ENCODE data around the gene PDZD7. TPM values are rescaled to one million over a fixed set of nuclear protein-coding genes. Genes with fewer than 3 reads are reported as not detected.
A peak's percentile ranks its signal among the peaks of the same experiment; 100 is the strongest.

PDZD7 gene
- total RNA-seq, 2 donors from 2014 or later, result 0.19 to 0.42 TPM

GRCh38 chr10:101042118-101042517 lies 11.2 kb upstream of the PDZD7 start:
- peaks cover 6% of the 10 kb centered on the region for H3K36me3 ChIP-seq
- intact Hi-C loops (cut with DNase I), result no loop called here
- no peak for DNase-seq
- no peaks in the 10 kb centered on the region for H3K27me3 ChIP-seq
- H3K9ac ChIP-seq (ENCODE audit: low read depth in 2 of 2, low read length in 2 of 2), result peak overlapping the region; percentile 57 to 94
- H3K4me3 ChIP-seq, result no peak overlapping the region
- H3K9me3 ChIP-seq, result no peaks in the 10 kb centered on the region
- no peaks in the 10 kb centered on the region for H3K4me1 ChIP-seq
- no peak for TF ChIP-seq CTCF (IDR thresholded peaks at IDR 0.05)
- peak overlapping the region; percentile 93 for H3K27ac ChIP-seq

- no peak overlapping the region for H3K9ac ChIP-seq (ENCODE audit: low read depth in 2 of 2, low read length in 2 of 2)
- TF ChIP-seq CTCF (IDR thresholded peaks at IDR 0.05), result peak; percentile 74
- no peak overlapping the region for H3K27ac ChIP-seq
- no peaks in the 10 kb centered on the region for H3K4me1 ChIP-seq
- H3K4me3 ChIP-seq, result no peak overlapping the region
- intact Hi-C loops (cut with DNase I), result no loop called here
- H3K9me3 ChIP-seq, result no peaks in the 10 kb centered on the region
- no peaks in the 10 kb centered on the region for H3K27me3 ChIP-seq
- DNase-seq, result peak; percentile 90
- H3K36me3 ChIP-seq, result peaks cover 6% of the 10 kb centered on the region
Measured at GRCh38 chr10:101041252-101041761, 10.4 kb upstream of the PDZD7 start.

- H3K27ac ChIP-seq, result no peak overlapping the region
- H3K36me3 ChIP-seq, result peaks cover 6% of the 10 kb centered on the region
- H3K4me1 ChIP-seq, result no peaks in the 10 kb centered on the region
- H3K9me3 ChIP-seq, result no peaks in the 10 kb centered on the region
- H3K27me3 ChIP-seq, result no peaks in the 10 kb centered on the region
- no peak for DNase-seq
- intact Hi-C loops (cut with DNase I), result no loop called here
- H3K9ac ChIP-seq (ENCODE audit: low read depth in 2 of 2, low read length in 2 of 2), result no peak overlapping the region
- no peak for TF ChIP-seq CTCF (IDR thresholded peaks at IDR 0.05)
- no peak overlapping the region for H3K4me3 ChIP-seq
Measured at GRCh38 chr10:101040851-101041250, 9.9 kb upstream of the PDZD7 start.

- Histone ChIP-seq H3K9ac (ENCODE audit: low read depth in 2 of 2, low read length in 2 of 2) (no peak overlapping the region), H3K4me1 (no peaks in the 10 kb centered on the region), H3K4me3 (no peak overlapping the region), H3K27me3 (no peaks in the 10 kb centered on the region), H3K36me3 (peaks cover 6% of the 10 kb centered on the region), H3K27ac (no peak overlapping the region), H3K9me3 (no peaks in the 10 kb centered on the region)
- no peak for DNase-seq
- intact Hi-C loops (cut with DNase I), result no loop called here
- no peak for TF ChIP-seq CTCF (IDR thresholded peaks at IDR 0.05)
Measured at GRCh38 chr10:101040061-101040460, 9.1 kb upstream of the PDZD7 start.

GRCh38 chr10:101038484-101038883 lies 7.6 kb upstream of the PDZD7 start:
- intact Hi-C loops (cut with DNase I), result no loop called here
- Histone ChIP-seq H3K9me3 (no peaks in the 10 kb centered on the region), H3K4me3 (no peak overlapping the region), H3K36me3 (peaks cover 6% of the 10 kb centered on the region), H3K9ac (ENCODE audit: low read depth in 2 of 2, low read length in 2 of 2) (no peak overlapping the region), H3K4me1 (no peaks in the 10 kb centered on the region), H3K27me3 (no peaks in the 10 kb centered on the region), H3K27ac (no peak overlapping the region)
- no peak for TF ChIP-seq CTCF (IDR thresholded peaks at IDR 0.05)
- no peak for DNase-seq
